Uterus (tissue), 4 donors: Measurements from ENCODE around the gene TMEM270. TPM values are rescaled to one million over a fixed set of nuclear protein-coding genes. Genes with fewer than 3 reads are reported as not detected.

Source experiments
- DNase-seq, 2 donors: peaks; one replicate each; pipeline ENCODE4 v3.0.0-alpha.2; 2019 to 2020
- H3K27ac ChIP-seq, 2 donors: fragments of 200-600 bp; sonication (generic); 1 replicate in 1 of 2; 2 replicates in 1 of 2; pipeline ENCODE4 v1.5.1; 2016 to 2018
- H3K27me3 ChIP-seq, 2 donors: fragments of 200-600 bp; sonication (generic); one replicate each; pipeline ENCODE4 v1.5.1; 2018 to 2019; ENCODE audit warnings: control low read depth in 1 of 2
- H3K36me3 ChIP-seq, 2 donors: fragments of 200-600 bp; sonication (generic); one replicate each; pipeline ENCODE4 v1.5.1; 2019; ENCODE audit warnings: control low read depth in 1 of 2
- H3K4me1 ChIP-seq, 2 donors: fragments of 200-600 bp; sonication (generic); one replicate each; pipeline ENCODE4 v1.5.1; 2018 to 2019; ENCODE audit warnings: control low read depth in 1 of 2
- H3K4me3 ChIP-seq, 2 donors: fragments of 200-600 bp; sonication (generic); 1 replicate in 1 of 2; 2 replicates in 1 of 2; pipeline ENCODE4 v1.5.1; 2018 to 2019; ENCODE audit warnings: mild to moderate bottlenecking in 1 of 2
- H3K9me3 ChIP-seq, 2 donors: fragments of 200-600 bp; sonication (generic); one replicate each; pipeline ENCODE4 v1.5.1; 2019; ENCODE audit warnings: control low read depth in 1 of 2
- CTCF ChIP-seq, 4 experiments: fragments of 200-600 bp in 2 of 4; fragments of 450-650 bp in 2 of 4; sonication (generic) in 2 of 4; IDR thresholded peaks; one replicate each; pipeline ENCODE4 v1.5.1; 2016 to 2019; ENCODE audit warnings: antibody characterized with exemption in 4 of 4, mild to moderate bottlenecking in 2 of 4, moderate library complexity in 1 of 4
- POLR2A ChIP-seq, 2 donors: fragments of 450-650 bp; IDR thresholded peaks; one replicate each; pipeline ENCODE4 v1.6.1; 2016; ENCODE audit warnings: antibody characterized with exemption in 2 of 2, mild to moderate bottlenecking in 1 of 2, moderate library complexity in 1 of 2
- intact Hi-C: fragments of 100-400 bp; cut with DNase I; formaldehyde crosslinking; loops from one replicate; pipeline ENCODE4 v1.15.1; 2023; ENCODE audit warnings: low total_unique reads
- total RNA-seq, 4 donors: library from RNA; depleted of rRNA in 3 of 4; stranded (reverse); fragments of >200 nt in 3 of 4; gene quantifications; one replicate each; pipeline versions ENCODE4 v1.1.0 to v1.2.4, GENCODE V29; 2014 to 2023
- donor health status: DM: yes; HTN: yes; CAD: no.

Gene TMEM270
- total RNA-seq, 4 donors from 2014 or later = 1.1 TPM; not detected in 3

- DNase-seq = peak in 1 of 2 donors; percentile 82
- Histone ChIP-seq H3K27me3 (no peaks in the 10 kb centered on the region), H3K27ac (peak overlapping the region; percentile 86 to 96), H3K36me3 (no peaks in the 10 kb centered on the region), H3K9me3 (no peaks in the 10 kb centered on the region), H3K4me1 (peaks cover 0 to 3% of the 10 kb centered on the region in 2 donors), H3K4me3 (no peak overlapping the region)
- intact Hi-C loops = no loop called here
- TF ChIP-seq POLR2A (IDR thresholded peaks at IDR 0.05) (no peak), CTCF (IDR thresholded peaks at IDR 0.05) (no peak)
Observed at GRCh38 chr7:73850781-73851207, 10.2 kb upstream of the TMEM270 start.

- peak overlapping the region; percentile 86 to 96 for H3K27ac ChIP-seq
- H3K36me3 ChIP-seq = no peaks in the 10 kb centered on the region
- peaks cover 0 to 3% of the 10 kb centered on the region in 2 donors for H3K4me1 ChIP-seq
- H3K9me3 ChIP-seq = no peaks in the 10 kb centered on the region
- TF ChIP-seq POLR2A (IDR thresholded peaks at IDR 0.05) (no peak), CTCF (IDR thresholded peaks at IDR 0.05) (no peak)
- H3K4me3 ChIP-seq = no peak overlapping the region
- DNase-seq = peak in 1 of 2 donors; percentile 61
- intact Hi-C loops = no loop called here
- no peaks in the 10 kb centered on the region for H3K27me3 ChIP-seq
Observed at GRCh38 chr7:73851410-73852338, 9.3 kb upstream of the TMEM270 start.

- H3K9me3 ChIP-seq = no peaks in the 10 kb centered on the region
- no peaks in the 10 kb centered on the region for H3K27me3 ChIP-seq
- intact Hi-C loops = no loop called here
- no peak overlapping the region for H3K4me3 ChIP-seq
- peak overlapping the region; percentile 86 to 96 for H3K27ac ChIP-seq
- TF ChIP-seq POLR2A (IDR thresholded peaks at IDR 0.05) (no peak), CTCF (IDR thresholded peaks at IDR 0.05) (no peak)
- DNase-seq = no peak
- H3K36me3 ChIP-seq = no peaks in the 10 kb centered on the region
- peaks cover 0 to 3% of the 10 kb centered on the region in 2 donors for H3K4me1 ChIP-seq
Observed at GRCh38 chr7:73852500-73852899, 8.5 kb upstream of the TMEM270 start.

GRCh38 chr7:73856941-73857340 lies 4.0 kb upstream of the TMEM270 start:
- no peak overlapping the region for H3K4me3 ChIP-seq
- no peak for DNase-seq
- H3K9me3 ChIP-seq = no peaks in the 10 kb centered on the region
- H3K27me3 ChIP-seq = no peaks in the 10 kb centered on the region
- intact Hi-C loops = loop anchor here (5.0 kb wide), 1 partner anchor 45 kb away; no protein-coding TSS in a partner anchor
- H3K4me1 ChIP-seq = no peaks in the 10 kb centered on the region
- H3K36me3 ChIP-seq = no peaks in the 10 kb centered on the region
- no peak overlapping the region for H3K27ac ChIP-seq
- no peak for TF ChIP-seq POLR2A (IDR thresholded peaks at IDR 0.05)
- no peak for TF ChIP-seq CTCF (IDR thresholded peaks at IDR 0.05)

- DNase-seq = no peak
- intact Hi-C loops = loop anchor here (5.0 kb wide), 1 partner anchor 47 kb away; no protein-coding TSS in a partner anchor
- Histone ChIP-seq H3K36me3 (no peaks in the 10 kb centered on the region), H3K4me3 (no peak overlapping the region), H3K27ac (no peak overlapping the region), H3K27me3 (no peaks in the 10 kb centered on the region), H3K9me3 (no peaks in the 10 kb centered on the region), H3K4me1 (no peaks in the 10 kb centered on the region)
- TF ChIP-seq POLR2A (IDR thresholded peaks at IDR 0.05) (no peak), CTCF (IDR thresholded peaks at IDR 0.05) (no peak)
Observed at GRCh38 chr7:73858807-73859206, 2.2 kb upstream of the TMEM270 start.
